Psoas muscle (tissue), 8 donors: Measurements from ENCODE around the gene UNC5C. TPM values are rescaled to one million over a fixed set of nuclear protein-coding genes. Genes with fewer than 3 reads are reported as not detected.

ENCODE experiments used
- ATAC-seq, 4 donors: fragments of 200-7000 bp; cut with Tn5 transposase; one replicate each; pipeline ENCODE4 v1.9.1; 2020; ENCODE audit warnings: moderate library complexity in 3 of 4, mild to moderate bottlenecking in 2 of 4
- DNase-seq, 2 donors: peaks; one replicate each; pipeline ENCODE4 v3.0.0-alpha.2; 2020
- H3K27ac ChIP-seq: fragments of 200-600 bp; one replicate; pipeline ENCODE4 v1.8.0; 2022
- H3K27me3 ChIP-seq, 3 donors: fragments of 200-600 bp in 1 of 3; one replicate each; pipeline versions ENCODE4 v1.6.1 to v1.8.0; 2013 to 2022; ENCODE audit warnings: low read length in 2 of 3, mild to moderate bottlenecking in 2 of 3, moderate library complexity in 1 of 3; ENCODE audit not compliant: insufficient read depth in 3 of 3
- H3K36me3 ChIP-seq, 2 donors: fragments of 200-600 bp in 1 of 2; one replicate each; pipeline versions ENCODE4 v1.6.1 to v1.8.0; 2013 to 2022; ENCODE audit warnings: low read depth in 1 of 2, mild to moderate bottlenecking in 1 of 2, moderate library complexity in 1 of 2; ENCODE audit not compliant: insufficient read depth in 1 of 2
- H3K4me1 ChIP-seq: fragments of 200-600 bp; one replicate; pipeline ENCODE4 v1.8.0; 2022
- H3K4me3 ChIP-seq: fragments of 200-600 bp; one replicate; pipeline ENCODE4 v1.8.0; 2022; ENCODE audit warnings: mild to moderate bottlenecking
- H3K9me3 ChIP-seq: fragments of 200-600 bp; one replicate; pipeline ENCODE4 v1.8.0; 2022
- WGBS, 3 donors: extraction: QIAGEN DNeasy Blood & Tissue Kit; methylation state at CpG; one replicate each; pipeline versions ENCODE4 v1.1.6 to v1.1.7; 2013; 5-methylcytosine and 5-hydroxymethylcytosine counted together
- intact Hi-C, 2 donors: fragments of 100-400 bp; cut with DNase I; formaldehyde crosslinking; loops; one replicate each; pipeline versions ENCODE4 v1.11.0 to v1.14.2; 2022
- polyA plus RNA-seq, 3 donors: library from polyadenylated mRNA; stranded (reverse); fragments of 200-250 nt; gene quantifications; one replicate each; pipeline ENCODE4 v1.2.3, GENCODE V29; 2013
- total RNA-seq, 4 donors: library from RNA; stranded (reverse); fragmentation: NEBNext Ultra II Directional in 2 of 4; extraction: Animal tissue kit (Norgen Biotek cat#: 25700) in 2 of 4; gene quantifications; one replicate each; pipeline versions ENCODE4 v1.2.1 to v1.2.4, GENCODE V29; 2021 to 2023
- TF ChIP-seq, protein P1 (sequence below): fragments of 200-600 bp; IDR thresholded peaks from one replicate; pipeline ENCODE4 v1.8.0; 2022; ENCODE audit warnings: antibody characterized with exemption
- donor health status: healthy with polysubstance abuse.
- donor health status: DM: no; HTN: no; CAD: no; lungs with moderate emphysema.
- donor health status: Bipolar disorder and iron deficiency.
- donor health status: healthy.
- donor health status: DM: yes; HTN: yes; CAD: no.
- donor health status: DM: no; HTN: no; CAD: no.
- donor health status: DM: no; HTN: no; CAD: no.
- donor health status: DM: yes; HTN: yes; CAD: no.

The UNC5C gene
- total and polyA plus RNA-seq, 7 donors, result 0.04 to 1.1 (median 0.19) TPM

- WGBS, 3 donors, result 50 to 63% (median 55%) methylated on average over 4 of the region's 4 CpGs
- no peak for ATAC-seq
- no peaks in the 10 kb centered on the region for H3K27me3 ChIP-seq
- DNase-seq, result no peak
- H3K4me3 ChIP-seq, result no peak overlapping the region
- intact Hi-C loops, result no loop called here
- H3K4me1 ChIP-seq, result no peaks in the 10 kb centered on the region
- H3K9me3 ChIP-seq, result no peaks in the 10 kb centered on the region
- no peak overlapping the region for H3K27ac ChIP-seq
- TF ChIP-seq, protein P1, sequence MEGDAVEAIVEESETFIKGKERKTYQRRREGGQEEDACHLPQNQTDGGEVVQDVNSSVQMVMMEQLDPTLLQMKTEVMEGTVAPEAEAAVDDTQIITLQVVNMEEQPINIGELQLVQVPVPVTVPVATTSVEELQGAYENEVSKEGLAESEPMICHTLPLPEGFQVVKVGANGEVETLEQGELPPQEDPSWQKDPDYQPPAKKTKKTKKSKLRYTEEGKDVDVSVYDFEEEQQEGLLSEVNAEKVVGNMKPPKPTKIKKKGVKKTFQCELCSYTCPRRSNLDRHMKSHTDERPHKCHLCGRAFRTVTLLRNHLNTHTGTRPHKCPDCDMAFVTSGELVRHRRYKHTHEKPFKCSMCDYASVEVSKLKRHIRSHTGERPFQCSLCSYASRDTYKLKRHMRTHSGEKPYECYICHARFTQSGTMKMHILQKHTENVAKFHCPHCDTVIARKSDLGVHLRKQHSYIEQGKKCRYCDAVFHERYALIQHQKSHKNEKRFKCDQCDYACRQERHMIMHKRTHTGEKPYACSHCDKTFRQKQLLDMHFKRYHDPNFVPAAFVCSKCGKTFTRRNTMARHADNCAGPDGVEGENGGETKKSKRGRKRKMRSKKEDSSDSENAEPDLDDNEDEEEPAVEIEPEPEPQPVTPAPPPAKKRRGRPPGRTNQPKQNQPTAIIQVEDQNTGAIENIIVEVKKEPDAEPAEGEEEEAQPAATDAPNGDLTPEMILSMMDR, result no peak
- no peaks in the 10 kb centered on the region for H3K36me3 ChIP-seq
Observed at GRCh38 chr4:95513022-95513421, 35.8 kb downstream of the UNC5C start.

DNA sequence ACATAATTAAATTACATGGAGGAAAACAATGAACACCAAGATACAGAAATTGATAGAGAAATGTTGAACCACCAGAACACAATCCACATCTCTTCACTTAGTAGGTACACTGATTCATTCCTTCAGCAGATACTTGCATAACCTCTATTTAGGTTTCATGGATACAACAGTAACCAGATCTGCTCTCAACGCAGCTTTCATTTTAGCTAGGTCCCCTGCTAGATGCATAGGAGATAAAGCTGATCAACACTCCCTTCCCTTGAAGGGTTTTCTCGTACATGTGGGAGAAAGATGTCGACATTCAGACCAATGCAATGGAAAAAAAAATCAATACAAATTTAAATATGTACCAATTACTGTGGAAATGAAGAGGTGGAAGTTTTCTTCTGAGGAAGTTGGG lies 37.3 kb downstream of the UNC5C start:
- Histone ChIP-seq H3K36me3 (no peaks in the 10 kb centered on the region), H3K4me3 (no peak overlapping the region), H3K27me3 (no peaks in the 10 kb centered on the region), H3K9me3 (no peaks in the 10 kb centered on the region), H3K4me1 (no peaks in the 10 kb centered on the region), H3K27ac (no peak overlapping the region)
- 90 to 94% (median 93%) methylated on average over 3 of the region's 3 CpGs for WGBS, 3 donors
- intact Hi-C loops, result no loop called here
- TF ChIP-seq, protein P1, result no peak
- no peak for ATAC-seq
- DNase-seq, result no peak

DNA sequence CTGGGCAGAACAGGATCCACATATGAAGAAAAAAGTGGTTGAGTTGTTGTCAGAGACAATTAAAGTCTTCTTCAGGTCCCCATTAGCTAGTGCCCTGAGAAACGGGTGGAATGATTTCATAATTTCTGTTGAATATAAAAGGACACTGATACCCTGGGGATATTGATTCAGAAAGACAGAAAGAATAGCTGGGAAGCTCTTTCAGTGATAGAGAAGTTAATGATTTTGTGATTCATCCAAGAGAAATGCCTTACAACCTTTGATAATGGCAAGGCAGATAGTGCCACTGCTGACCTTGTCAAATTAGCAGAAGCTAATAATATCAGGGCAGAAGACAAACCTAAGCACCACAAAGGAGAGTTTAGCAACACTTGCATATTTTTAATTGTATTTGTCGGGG lies 37.9 kb downstream of the UNC5C start:
- H3K27me3 ChIP-seq, result no peaks in the 10 kb centered on the region
- TF ChIP-seq, protein P1, result no peak
- DNase-seq (no peak), ATAC-seq (no peak)
- no peaks in the 10 kb centered on the region for H3K4me1 ChIP-seq
- no peak overlapping the region for H3K27ac ChIP-seq
- intact Hi-C loops, result no loop called here
- H3K36me3 ChIP-seq, result no peaks in the 10 kb centered on the region
- H3K4me3 ChIP-seq, result no peak overlapping the region
- WGBS, 3 donors, result 66 to 75% (median 73%) methylated on average over 2 of the region's 2 CpGs
- no peaks in the 10 kb centered on the region for H3K9me3 ChIP-seq

- H3K4me3 ChIP-seq, result no peak overlapping the region
- no peaks in the 10 kb centered on the region for H3K4me1 ChIP-seq
- no peaks in the 10 kb centered on the region for H3K27me3 ChIP-seq
- no peak overlapping the region for H3K27ac ChIP-seq
- DNase-seq (no peak), ATAC-seq (no peak)
- intact Hi-C loops, result no loop called here
- TF ChIP-seq, protein P1, result peak; percentile 39
- no peaks in the 10 kb centered on the region for H3K9me3 ChIP-seq
- WGBS, 3 donors, result 11 to 18% (median 17%) methylated on average over 2 of the region's 2 CpGs
- no peaks in the 10 kb centered on the region for H3K36me3 ChIP-seq
Observed at GRCh38 chr4:95510145-95510544, 38.6 kb downstream of the UNC5C start.

DNA sequence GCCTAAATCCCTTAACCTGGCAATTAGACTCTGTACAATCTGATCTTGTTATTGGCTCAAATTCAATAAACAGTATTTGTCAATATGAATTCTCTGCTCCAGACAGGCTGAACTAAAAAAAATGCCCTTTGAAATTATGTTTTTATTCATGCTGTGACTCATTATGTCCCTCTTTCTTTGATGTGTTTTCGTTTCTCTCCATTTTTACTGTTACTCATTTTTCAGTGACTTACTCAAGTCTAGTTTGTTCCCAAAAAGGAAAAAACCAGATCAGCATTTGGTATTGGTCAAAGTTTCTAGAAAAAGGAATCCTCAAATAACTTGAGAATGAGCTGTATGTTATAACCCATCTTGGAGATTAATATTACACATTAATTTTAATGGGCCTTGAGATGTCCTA lies 40.4 kb downstream of the UNC5C start:
- intact Hi-C loops, result no loop called here
- no peak overlapping the region for H3K27ac ChIP-seq
- TF ChIP-seq, protein P1, result no peak
- 38 to 54% (median 43%) methylated on average over 1 of the region's 1 CpG for WGBS, 3 donors
- no peak for DNase-seq
- no peaks in the 10 kb centered on the region for H3K27me3 ChIP-seq
- no peaks in the 10 kb centered on the region for H3K9me3 ChIP-seq
- H3K36me3 ChIP-seq, result no peaks in the 10 kb centered on the region
- ATAC-seq, result no peak
- no peaks in the 10 kb centered on the region for H3K4me1 ChIP-seq
- no peak overlapping the region for H3K4me3 ChIP-seq
